Loucy (cell line): ENCODE results near the gene CLSTN2.

Source experiments
- H2AFZ ChIP-seq: fragments of 200-600 bp; sonication (generic); 2 replicates; pipeline ENCODE4 v1.6.0; 2016; ENCODE audit warnings: antibody characterized with exemption, mild to moderate bottlenecking, low read length, moderate library complexity
- H3F3A ChIP-seq: fragments of 200-600 bp; 2 replicates; pipeline ENCODE4 v1.6.0; 2016; ENCODE audit warnings: antibody characterized with exemption, low read depth, mild to moderate bottlenecking
- H3K27me3 ChIP-seq: fragments of 200-600 bp; sonication (generic); 2 replicates; pipeline ENCODE4 v1.6.1; 2014; ENCODE audit warnings: low read length, mild to moderate bottlenecking; ENCODE audit not compliant: insufficient read depth, poor library complexity, severe bottlenecking
- H3K36me3 ChIP-seq: fragments of 200-600 bp; sonication (generic); 2 replicates; pipeline ENCODE4 v1.6.1; 2016; ENCODE audit warnings: low read length; ENCODE audit not compliant: insufficient read depth
- H3K4me1 ChIP-seq: fragments of 200-600 bp; sonication (generic); 2 replicates; pipeline ENCODE4 v1.5.1; 2014; ENCODE audit warnings: low read length, mild to moderate bottlenecking; ENCODE audit not compliant: insufficient read depth, poor library complexity, severe bottlenecking
- H3K4me2 ChIP-seq: fragments of 200-600 bp; sonication (generic); 2 replicates; pipeline ENCODE4 v1.6.0; 2014; ENCODE audit warnings: antibody characterized with exemption, low read length, low read depth, mild to moderate bottlenecking; ENCODE audit not compliant: poor library complexity, severe bottlenecking
- H3K4me3 ChIP-seq: fragments of 200-600 bp; sonication (generic); 2 replicates; pipeline ENCODE4 v1.5.1; 2014; ENCODE audit warnings: low read length, mild to moderate bottlenecking, mixed read lengths; ENCODE audit not compliant: poor library complexity, severe bottlenecking
- H3K79me2 ChIP-seq: fragments of 200-600 bp; sonication (generic); 2 replicates; pipeline ENCODE4 v1.6.1; 2014; ENCODE audit warnings: low read length; ENCODE audit not compliant: insufficient read depth
- H3K9ac ChIP-seq: fragments of 200-600 bp; sonication (generic); 2 replicates; pipeline ENCODE4 v1.6.0; 2014; ENCODE audit warnings: mild to moderate bottlenecking, low read depth, low read length, moderate library complexity; ENCODE audit not compliant: poor library complexity, severe bottlenecking
- H3K9me2 ChIP-seq: fragments of 200-600 bp; sonication (generic); replicated peaks from 2 replicates; pipeline ENCODE4 v1.6.1; 2016; ENCODE audit warnings: low read depth, low read length, mixed read lengths
- H3K9me3 ChIP-seq: fragments of 200-600 bp; sonication (generic); 2 replicates; pipeline ENCODE4 v1.6.1; 2014; ENCODE audit warnings: mild to moderate bottlenecking, antibody characterized with exemption, low read length, low read depth; ENCODE audit not compliant: insufficient read depth
- H4K20me1 ChIP-seq: fragments of 200-600 bp; sonication (generic); 2 replicates; pipeline ENCODE4 v1.6.0; 2014; ENCODE audit warnings: antibody characterized with exemption, low read length, mild to moderate bottlenecking; ENCODE audit not compliant: insufficient read depth, poor library complexity, severe bottlenecking
- EZH2phosphoT487 ChIP-seq: fragments of 200-600 bp; IDR thresholded peaks from 2 replicates; pipeline ENCODE4 v1.6.1; 2018; ENCODE audit warnings: antibody characterized with exemption, mild to moderate bottlenecking, moderate library complexity, borderline replicate concordance
- TF ChIP-seq, protein P1 (sequence below): fragments of 200-600 bp; sonication (generic); conservative IDR thresholded peaks from 2 replicates; pipeline ENCODE4 v1.5.1; 2014; ENCODE audit warnings: mild to moderate bottlenecking, antibody characterized with exemption, low read length

CLSTN2 gene

DNA sequence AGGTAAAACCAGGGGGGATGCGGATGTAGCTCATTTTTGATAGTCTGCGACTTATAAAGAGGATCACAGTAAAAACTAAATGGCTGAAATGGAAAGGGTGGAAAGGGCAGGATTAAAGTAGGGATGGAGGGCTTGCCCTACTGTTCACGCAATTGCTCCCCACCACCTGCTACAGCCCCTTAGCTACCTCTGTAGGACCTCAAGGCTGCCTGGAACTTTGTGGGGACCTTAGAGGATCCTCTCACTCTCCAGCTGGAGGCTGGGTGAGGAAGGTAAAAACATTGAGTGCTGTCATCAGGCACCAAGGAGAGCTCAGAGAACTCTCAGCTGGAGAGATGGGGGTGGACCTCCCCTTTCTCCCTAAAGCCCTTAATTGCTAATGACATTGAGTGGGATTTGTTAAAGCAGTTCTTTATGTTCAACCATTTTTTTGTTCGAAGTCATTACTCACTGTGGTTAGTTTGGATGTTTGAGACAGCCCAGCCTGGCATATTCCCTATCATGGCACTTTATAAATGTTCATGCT lies 213.0 kb downstream of the CLSTN2 start:
- no peaks in the 10 kb centered on the region for H3K4me1 ChIP-seq
- no peaks in the 10 kb centered on the region for H4K20me1 ChIP-seq
- H3K79me2 ChIP-seq = no peaks in the 10 kb centered on the region
- H3K9me3 ChIP-seq = no peaks in the 10 kb centered on the region
- no peaks in the 10 kb centered on the region for H3F3A ChIP-seq
- no peaks in the 10 kb centered on the region for H3K27me3 ChIP-seq
- H2AFZ ChIP-seq = no peak overlapping the region
- no peaks in the 10 kb centered on the region for H3K36me3 ChIP-seq
- no peak overlapping the region for H3K4me2 ChIP-seq
- TF ChIP-seq, protein P1, sequence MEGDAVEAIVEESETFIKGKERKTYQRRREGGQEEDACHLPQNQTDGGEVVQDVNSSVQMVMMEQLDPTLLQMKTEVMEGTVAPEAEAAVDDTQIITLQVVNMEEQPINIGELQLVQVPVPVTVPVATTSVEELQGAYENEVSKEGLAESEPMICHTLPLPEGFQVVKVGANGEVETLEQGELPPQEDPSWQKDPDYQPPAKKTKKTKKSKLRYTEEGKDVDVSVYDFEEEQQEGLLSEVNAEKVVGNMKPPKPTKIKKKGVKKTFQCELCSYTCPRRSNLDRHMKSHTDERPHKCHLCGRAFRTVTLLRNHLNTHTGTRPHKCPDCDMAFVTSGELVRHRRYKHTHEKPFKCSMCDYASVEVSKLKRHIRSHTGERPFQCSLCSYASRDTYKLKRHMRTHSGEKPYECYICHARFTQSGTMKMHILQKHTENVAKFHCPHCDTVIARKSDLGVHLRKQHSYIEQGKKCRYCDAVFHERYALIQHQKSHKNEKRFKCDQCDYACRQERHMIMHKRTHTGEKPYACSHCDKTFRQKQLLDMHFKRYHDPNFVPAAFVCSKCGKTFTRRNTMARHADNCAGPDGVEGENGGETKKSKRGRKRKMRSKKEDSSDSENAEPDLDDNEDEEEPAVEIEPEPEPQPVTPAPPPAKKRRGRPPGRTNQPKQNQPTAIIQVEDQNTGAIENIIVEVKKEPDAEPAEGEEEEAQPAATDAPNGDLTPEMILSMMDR = no peak
- TF ChIP-seq EZH2phosphoT487 = no peak
- no peak overlapping the region for H3K9ac ChIP-seq
- no peak overlapping the region for H3K4me3 ChIP-seq
- H3K9me2 ChIP-seq = no peaks in the 10 kb centered on the region

DNA sequence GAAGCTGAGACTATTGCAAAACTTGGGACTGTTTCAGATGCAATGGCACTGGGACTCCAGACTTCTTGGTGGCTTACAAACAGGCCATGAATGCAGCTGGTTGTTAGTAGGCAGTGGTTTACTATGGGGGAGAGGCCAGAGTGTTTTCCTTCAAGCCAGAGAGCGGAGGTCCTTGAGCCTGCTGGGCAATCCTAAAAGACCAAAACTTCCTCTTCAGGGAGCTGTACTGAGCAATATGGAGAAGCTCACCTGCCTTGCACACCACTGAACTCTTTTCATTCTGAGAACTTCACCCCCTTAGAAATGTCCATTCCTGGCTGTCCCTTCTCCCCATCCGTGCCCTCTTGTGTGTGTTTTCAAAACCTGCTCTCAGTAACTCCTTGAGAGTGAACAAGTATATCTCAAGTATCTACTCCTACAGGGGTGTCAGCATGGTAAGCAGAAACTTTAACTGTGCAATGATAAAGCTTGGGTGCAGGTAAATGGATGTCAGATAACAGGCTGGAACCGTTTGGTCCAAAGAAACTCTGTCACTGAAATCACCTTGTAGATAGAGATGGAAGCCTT lies 213.9 kb downstream of the CLSTN2 start:
- Histone ChIP-seq H3K9ac (no peak overlapping the region), H3K4me3 (no peak overlapping the region), H3K79me2 (no peaks in the 10 kb centered on the region), H3K36me3 (no peaks in the 10 kb centered on the region), H3K9me3 (no peaks in the 10 kb centered on the region), H2AFZ (no peak overlapping the region), H4K20me1 (no peaks in the 10 kb centered on the region), H3K4me1 (no peaks in the 10 kb centered on the region), H3F3A (no peaks in the 10 kb centered on the region), H3K9me2 (no peaks in the 10 kb centered on the region), H3K4me2 (no peak overlapping the region), H3K27me3 (no peaks in the 10 kb centered on the region)
- TF ChIP-seq, protein P1 = no peak

DNA sequence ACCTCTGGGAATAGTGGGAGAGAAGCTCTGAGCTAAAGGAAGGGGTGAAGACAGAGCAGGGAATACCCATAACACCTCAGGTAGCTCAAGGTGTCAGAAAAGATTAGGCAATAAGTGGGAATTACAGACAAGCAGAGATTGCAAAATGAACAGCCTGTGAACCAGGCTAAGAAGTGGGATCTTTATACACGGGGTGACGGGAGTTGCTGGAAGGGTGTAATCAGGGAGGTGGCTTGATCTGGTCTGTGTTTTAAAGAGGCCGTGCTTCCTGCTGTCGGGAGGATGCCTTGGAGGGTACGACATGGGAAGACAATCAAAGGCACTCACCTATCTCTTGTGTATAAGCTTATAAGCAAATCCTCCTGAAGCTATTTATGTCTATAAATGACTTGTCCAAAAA lies 216.3 kb downstream of the CLSTN2 start:
- H2AFZ ChIP-seq = no peak overlapping the region
- no peaks in the 10 kb centered on the region for H3K27me3 ChIP-seq

More for the DNA sequence above, 216.3 kb downstream of the CLSTN2 start:
- Histone ChIP-seq H4K20me1 (no peaks in the 10 kb centered on the region), H3F3A (no peaks in the 10 kb centered on the region), H3K36me3 (no peaks in the 10 kb centered on the region), H3K9me3 (no peaks in the 10 kb centered on the region), H3K79me2 (no peaks in the 10 kb centered on the region), H3K9me2 (no peaks in the 10 kb centered on the region), H3K4me1 (no peaks in the 10 kb centered on the region), H3K4me2 (no peak overlapping the region), H3K4me3 (no peak overlapping the region), H3K9ac (no peak overlapping the region)
- TF ChIP-seq EZH2phosphoT487 = no peak
- TF ChIP-seq, protein P1 = no peak
